Stomach (tissue), 4 donors: ENCODE results near the gene MUC5B.

Experiments used
- CTCF ChIP-seq, 7 experiments: fragments of 450-650 bp in 4 of 7; fragments of 200-600 bp in 3 of 7; sonication (generic) in 3 of 7; IDR thresholded peaks; one replicate each; pipeline ENCODE4 v1.5.1; 2016 to 2019; ENCODE audit warnings: antibody characterized with exemption in 7 of 7, control low read depth in 2 of 7, mild to moderate bottlenecking in 1 of 7
- EP300 ChIP-seq: sonication (generic); formaldehyde crosslinking; IDR thresholded peaks from one replicate; pipeline ENCODE4 v1.6.1; 2017; ENCODE audit warnings: antibody characterized with exemption
- POLR2AphosphoS5 ChIP-seq, 3 donors: sonication (generic); formaldehyde crosslinking; IDR thresholded peaks; one replicate each; pipeline ENCODE4 v1.6.1; 2016; ENCODE audit warnings: antibody characterized with exemption in 3 of 3

GRCh38 chr11:1201395-1202153, 21.3 kb upstream of the MUC5B start:
- TF ChIP-seq POLR2AphosphoS5 (IDR thresholded peaks at IDR 0.05) (peak in 2 of 3 donors; percentile 3 to 21), CTCF (IDR thresholded peaks at IDR 0.05) (no peak), EP300 (no peak)
